Stimulated activated CD4-positive, alpha-beta T cell treated with anti-CD3 and anti-CD28 coated beads, Interleukin-1b, Interleukin-23, amount 100 ng/mL, for 24 hours (primary cell): ENCODE data around the gene RELCH.

Experiments
- DNase-seq, 4 experiments: peaks; one replicate each; pipeline ENCODE4 v3.0.0-alpha.2; 2020; ENCODE audit warnings: low read depth in 4 of 4, low spot score in 1 of 4

The RELCH gene

GRCh38 chr18:62323483-62324180 lies 136.6 kb downstream of the RELCH start:
- no peak for DNase-seq

DNA sequence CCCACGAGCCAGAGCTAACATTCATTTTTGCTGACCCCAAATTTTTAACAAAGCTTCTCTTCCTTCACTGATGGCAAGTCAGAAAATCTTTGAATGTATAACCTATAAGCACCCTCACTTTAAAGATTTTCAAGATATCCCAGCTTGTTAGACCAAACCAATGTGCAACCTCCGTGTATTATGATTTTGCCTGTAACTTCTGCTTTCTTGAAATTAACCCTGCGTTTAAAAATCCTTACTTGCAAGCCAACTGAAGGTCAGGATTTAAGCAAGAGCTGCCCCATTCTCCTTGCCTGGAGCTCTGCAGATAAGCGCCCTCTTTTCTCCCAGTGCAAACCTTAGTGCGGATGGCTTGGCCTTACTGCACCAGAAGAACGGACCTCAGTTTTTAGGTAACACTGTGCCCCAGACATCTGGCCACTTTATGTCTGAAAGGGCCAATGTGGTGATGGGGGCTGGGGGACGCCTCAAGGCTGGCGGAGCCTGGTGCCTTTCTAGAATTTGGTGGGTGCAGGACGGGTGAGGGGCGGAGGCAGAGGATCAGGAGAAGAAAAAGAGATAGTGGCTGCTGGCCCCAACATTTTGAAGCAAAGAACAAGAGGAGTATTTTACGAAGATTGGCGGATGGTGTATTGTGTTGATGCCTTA lies 137.2 kb downstream of the RELCH start:
- no peak for DNase-seq

DNA sequence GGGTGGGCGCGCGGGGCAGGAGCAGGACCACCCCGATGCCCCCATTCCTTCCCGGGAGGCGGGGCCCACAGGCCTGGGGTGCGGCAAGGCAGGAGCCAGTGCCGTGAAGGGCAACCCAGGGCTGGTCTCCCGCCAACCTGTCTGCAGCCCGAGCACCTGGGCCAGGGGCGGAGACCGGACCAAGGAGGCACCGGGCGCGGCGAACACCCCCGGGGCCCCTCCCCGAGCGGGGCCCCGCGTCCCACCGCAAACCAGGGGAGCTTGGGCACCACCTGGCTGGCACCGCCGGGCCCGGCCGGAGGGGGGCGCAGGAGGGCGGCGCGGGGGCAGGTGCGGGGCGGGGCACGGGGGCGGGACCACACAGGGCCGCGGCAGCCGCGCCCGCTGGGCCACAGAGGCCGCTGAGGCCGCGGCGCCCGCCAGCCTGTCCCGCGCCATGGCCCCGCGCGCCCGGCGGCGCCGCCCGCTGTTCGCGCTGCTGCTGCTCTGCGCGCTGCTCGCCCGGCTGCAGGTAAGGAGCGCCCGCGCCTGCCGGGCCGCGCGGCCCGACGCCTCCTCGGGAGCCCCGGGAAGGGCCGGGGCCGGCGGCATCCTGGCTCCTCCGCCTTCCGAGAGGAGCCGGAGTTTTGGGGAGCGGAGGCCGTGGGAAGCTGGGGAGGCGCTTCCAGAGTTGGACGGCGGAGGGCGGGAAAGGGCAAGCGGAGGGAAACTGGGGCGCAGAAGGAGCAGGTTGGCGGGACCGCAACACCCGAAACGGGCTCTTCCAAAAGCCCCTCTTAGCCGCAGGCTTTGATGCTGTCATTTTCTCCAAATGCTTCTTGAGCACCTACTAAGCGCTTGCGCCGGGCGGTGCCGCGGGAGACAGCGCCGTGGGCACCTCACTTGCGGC lies 138.1 kb downstream of the RELCH start, which contains the start of gene TNFRSF11A:
TSS of gene TNFRSF11A (plus strand) at position 394 of the 889 bp plus-strand sequence. CDS start at position 437, 43 bp downstream.
- peak in 3 of 4 experiments; percentile 43 to 56 (median 44) for DNase-seq

GRCh38 chr18:62325806-62326645 lies 139.0 kb downstream of the RELCH start:
- no peak for DNase-seq

DNA sequence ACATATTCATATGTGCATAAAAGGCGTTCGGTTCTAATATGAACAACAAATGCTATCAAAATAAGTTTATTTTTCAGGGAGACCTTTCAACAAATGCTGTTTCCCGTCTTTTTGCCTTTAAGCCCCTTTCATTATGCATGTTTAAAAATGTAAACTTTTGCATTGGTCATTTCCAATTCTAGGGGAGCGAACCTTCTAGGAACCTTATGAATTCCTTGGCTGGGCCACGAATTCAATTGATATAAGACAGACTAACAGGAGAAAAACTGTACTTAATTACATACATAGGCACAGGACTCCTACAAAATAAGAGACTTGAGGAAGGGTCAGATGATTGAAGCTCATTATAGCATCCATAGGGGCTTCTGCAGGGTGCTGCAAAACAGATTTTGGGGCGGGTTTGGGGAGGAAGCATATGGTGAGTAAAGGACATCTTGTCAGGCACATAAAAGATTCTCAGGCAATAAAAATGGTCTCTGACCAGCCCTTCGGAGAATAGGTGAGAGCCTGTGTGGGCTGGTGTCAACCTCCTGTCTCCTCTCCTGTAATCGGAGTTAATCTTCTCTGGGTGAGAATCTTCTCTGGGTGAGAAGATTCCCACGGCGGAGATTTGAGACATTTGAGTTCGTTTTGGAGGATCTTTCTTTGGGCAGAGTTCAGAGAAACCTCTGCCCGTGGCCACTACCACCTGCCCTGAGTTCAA lies 139.7 kb downstream of the RELCH start:
- no peak for DNase-seq

GRCh38 chr18:62327977-62328376 lies 140.9 kb downstream of the RELCH start:
- DNase-seq = no peak

- no peak for DNase-seq
Observed at GRCh38 chr18:62328586-62329525, 141.8 kb downstream of the RELCH start.

DNA sequence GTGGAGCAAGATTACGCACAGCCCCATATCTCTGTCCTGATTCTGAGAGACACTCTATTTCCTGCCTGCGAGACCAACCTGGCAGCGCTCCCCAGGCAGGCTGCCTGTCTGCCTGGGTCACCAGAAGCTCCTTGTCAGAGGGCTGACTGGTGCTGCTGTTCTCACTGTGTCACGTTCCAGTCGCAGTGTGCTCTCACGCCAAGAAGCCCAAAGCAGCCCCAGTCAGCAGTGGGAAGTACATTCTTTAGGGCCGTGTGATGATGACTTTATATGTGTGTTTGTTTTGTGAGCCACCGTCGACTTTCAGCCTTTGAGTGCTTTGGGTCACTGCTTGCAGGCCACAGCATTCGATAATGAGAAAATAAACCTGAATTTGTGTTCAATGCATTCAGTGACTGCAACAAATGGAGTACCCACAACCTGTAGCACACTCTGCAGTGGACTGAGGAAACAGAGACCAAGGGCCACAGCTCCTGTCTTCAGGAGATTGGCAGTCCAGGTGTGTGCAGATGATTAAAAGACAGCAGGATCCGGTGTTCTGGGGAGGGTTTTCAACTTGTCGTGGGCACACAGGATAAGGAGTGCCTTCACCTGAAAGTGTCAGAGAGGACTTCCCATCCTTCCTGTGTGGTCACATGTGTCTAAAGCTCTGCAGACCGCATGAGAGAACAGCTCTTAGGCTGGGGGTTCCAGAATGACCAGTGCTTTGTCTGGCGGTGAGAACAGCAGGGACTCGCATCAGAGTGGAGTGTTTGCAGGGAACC lies 142.8 kb downstream of the RELCH start:
- no peak for DNase-seq

- DNase-seq = no peak
Observed at GRCh38 chr18:62330650-62331049, 143.6 kb downstream of the RELCH start.

GRCh38 chr18:62331581-62332356 lies 144.7 kb downstream of the RELCH start:
- no peak for DNase-seq

DNA sequence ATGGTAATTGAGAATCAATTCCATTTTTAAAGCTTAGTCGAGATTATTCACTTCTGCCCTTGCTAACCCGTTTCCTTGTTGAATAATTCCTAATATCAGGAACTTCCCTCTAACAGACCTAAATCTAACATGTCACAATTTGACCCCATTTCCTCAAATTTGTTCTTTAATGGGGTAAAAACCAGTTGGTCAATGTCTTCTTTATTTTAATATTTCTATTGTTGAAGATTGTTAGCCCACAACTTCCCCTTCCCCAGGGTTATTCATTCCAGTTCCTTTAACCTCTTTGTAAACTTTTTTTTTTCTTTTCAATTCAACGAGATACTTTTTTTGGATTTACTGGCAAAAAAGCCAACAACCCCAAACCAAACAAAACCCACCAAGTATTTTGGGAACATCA lies 145.4 kb downstream of the RELCH start:
- DNase-seq = no peak

DNA sequence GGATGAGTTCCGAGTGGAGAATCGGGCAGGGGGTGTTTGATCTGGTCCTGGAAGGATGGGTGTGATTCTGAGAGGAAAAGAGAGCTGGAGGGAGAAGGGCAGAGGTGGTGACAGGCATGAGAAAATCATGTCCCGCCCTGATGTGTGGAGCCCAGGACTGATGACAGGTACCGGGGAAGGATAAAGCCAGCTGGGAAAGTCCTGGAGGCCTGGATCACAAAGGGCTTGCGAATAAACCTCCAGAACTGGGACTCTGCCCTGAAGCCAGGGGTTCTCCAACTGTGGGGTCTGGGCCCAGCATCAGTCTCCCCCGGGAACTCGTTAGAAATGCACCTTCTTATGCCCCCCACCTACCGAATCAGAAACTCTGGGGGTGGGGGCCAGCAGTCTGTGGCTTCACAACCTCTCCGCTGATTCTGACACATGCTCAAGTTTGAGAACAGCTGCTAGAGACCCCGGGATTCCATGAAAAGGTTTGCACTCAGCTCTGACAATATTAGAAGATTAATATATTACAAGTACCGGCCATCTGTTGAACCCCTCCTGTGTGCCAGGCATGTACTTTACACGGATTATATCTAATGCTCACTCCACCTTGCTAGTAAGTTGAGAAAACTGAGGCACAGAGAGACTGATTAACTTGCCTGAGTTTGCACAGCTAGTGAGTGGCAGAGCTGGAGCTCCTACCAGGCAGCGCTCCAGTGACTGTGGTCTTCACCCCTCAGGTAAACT lies 146.1 kb downstream of the RELCH start:
- no peak for DNase-seq

DNA sequence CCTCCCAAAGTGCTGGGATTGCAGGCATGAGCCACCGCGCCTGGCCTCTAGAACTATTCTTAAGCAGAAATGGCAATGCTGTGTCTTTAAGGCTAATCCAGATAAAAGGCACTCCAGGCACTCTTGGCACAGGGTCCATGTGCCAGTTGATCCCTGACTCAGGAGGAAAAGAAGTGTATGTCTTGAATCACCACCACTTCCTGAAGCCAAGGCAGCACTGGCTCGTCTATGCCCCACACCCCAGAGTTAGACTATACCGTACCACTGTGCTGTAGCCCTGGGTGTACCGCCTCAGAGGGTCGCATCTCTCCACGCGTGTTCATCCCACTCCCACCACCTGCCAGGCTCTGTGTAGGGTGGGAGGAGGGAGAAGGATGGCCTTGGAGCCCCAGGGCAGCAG lies 147.1 kb downstream of the RELCH start:
- DNase-seq = no peak

GRCh38 chr18:62335494-62335893 lies 148.4 kb downstream of the RELCH start:
- no peak for DNase-seq

- no peak for DNase-seq
Observed at GRCh38 chr18:62336618-62337017, 149.6 kb downstream of the RELCH start.

DNA sequence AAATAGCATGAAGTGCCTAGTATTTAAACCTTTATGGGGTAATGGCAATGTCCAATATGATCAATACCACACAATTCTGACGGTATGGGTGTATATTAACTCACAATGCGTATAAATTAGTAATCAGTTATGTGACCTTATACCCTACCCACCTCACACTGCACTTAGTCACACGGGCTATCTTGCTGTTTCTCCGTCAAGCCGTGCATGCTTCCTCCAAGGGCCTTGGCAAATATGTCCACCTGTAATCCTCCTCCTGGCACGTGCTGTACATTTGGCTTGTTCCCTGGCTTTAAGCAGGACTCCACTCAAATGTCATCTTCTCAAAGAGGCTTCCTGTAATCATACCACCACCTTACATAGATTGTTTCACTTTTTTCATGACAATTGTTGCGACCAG lies 150.3 kb downstream of the RELCH start:
- DNase-seq = no peak
